ENCODE data around the gene GPR152.

The GPR152 gene

GRCh38 chr11:67464411-67465188 is 12.1 kb upstream of the GPR152 start:
- peak; percentile 90 to 94 for DNase-seq

- DNase-seq: peak; percentile 91 to 96
Measured at GRCh38 chr11:67463680-67464410, 11.3 kb upstream of the GPR152 start.

- DNase-seq: no peak
Measured at GRCh38 chr11:67463186-67463585, 10.7 kb upstream of the GPR152 start.

GRCh38 chr11:67458266-67458665 is 5.7 kb upstream of the GPR152 start:
- no peak for DNase-seq

- no peak for DNase-seq
Measured at GRCh38 chr11:67457453-67457852, 4.9 kb upstream of the GPR152 start.

GRCh38 chr11:67456068-67456705 is 3.7 kb upstream of the GPR152 start:
- DNase-seq: no peak

GRCh38 chr11:67455054-67455453 is 2.5 kb upstream of the GPR152 start, which contains the start of gene CABP4:
TSS of gene CABP4 (plus strand) at chr11:67455354. CDS start at chr11:67455424, 70 bp downstream.
- no peak for DNase-seq

- no peak for DNase-seq
Measured at GRCh38 chr11:67453816-67454732, 1.5 kb upstream of the GPR152 start.

GRCh38 chr11:67451658-67451976 is 912 bp downstream of the GPR152 start:
- DNase-seq: no peak

GRCh38 chr11:67450796-67451657 is 1.5 kb downstream of the GPR152 start:
- DNase-seq: no peak

GRCh38 chr11:67449116-67449844 is 3.2 kb downstream of the GPR152 start:
- peak; percentile 88 to 93 for DNase-seq

- DNase-seq: no peak
Measured at GRCh38 chr11:67448220-67448609, 4.3 kb downstream of the GPR152 start.

GRCh38 chr11:67445515-67445914 is 7.0 kb downstream of the GPR152 start:
- no peak for DNase-seq

- DNase-seq: no peak
Measured at GRCh38 chr11:67442504-67443404, 9.8 kb downstream of the GPR152 start.

- DNase-seq: no peak
Measured at GRCh38 chr11:67441731-67442351, 10.7 kb downstream of the GPR152 start.

GRCh38 chr11:67441098-67441563 is 11.4 kb downstream of the GPR152 start:
- no peak for DNase-seq

GRCh38 chr11:67440229-67441097 is 12.1 kb downstream of the GPR152 start:
- no peak for DNase-seq
